Psoas muscle (tissue), 8 donors: ENCODE measurements around the gene CTPS2. TPM values are rescaled to one million over a fixed set of nuclear protein-coding genes. Genes with fewer than 3 reads are reported as not detected.

Source experiments
- ATAC-seq, 4 donors: fragments of 200-7000 bp; cut with Tn5 transposase; one replicate each; pipeline ENCODE4 v1.9.1; 2020; ENCODE audit warnings: moderate library complexity in 3 of 4, mild to moderate bottlenecking in 2 of 4
- DNase-seq, 2 donors: peaks; one replicate each; pipeline ENCODE4 v3.0.0-alpha.2; 2020
- H3K27ac ChIP-seq: fragments of 200-600 bp; one replicate; pipeline ENCODE4 v1.8.0; 2022
- H3K27me3 ChIP-seq, 3 donors: fragments of 200-600 bp in 1 of 3; one replicate each; pipeline versions ENCODE4 v1.6.1 to v1.8.0; 2013 to 2022; ENCODE audit warnings: low read length in 2 of 3, mild to moderate bottlenecking in 2 of 3, moderate library complexity in 1 of 3; ENCODE audit not compliant: insufficient read depth in 3 of 3
- H3K36me3 ChIP-seq, 2 donors: fragments of 200-600 bp in 1 of 2; one replicate each; pipeline versions ENCODE4 v1.6.1 to v1.8.0; 2013 to 2022; ENCODE audit warnings: low read depth in 1 of 2, mild to moderate bottlenecking in 1 of 2, moderate library complexity in 1 of 2; ENCODE audit not compliant: insufficient read depth in 1 of 2
- H3K4me1 ChIP-seq: fragments of 200-600 bp; one replicate; pipeline ENCODE4 v1.8.0; 2022
- H3K4me3 ChIP-seq: fragments of 200-600 bp; one replicate; pipeline ENCODE4 v1.8.0; 2022; ENCODE audit warnings: mild to moderate bottlenecking
- H3K9me3 ChIP-seq: fragments of 200-600 bp; one replicate; pipeline ENCODE4 v1.8.0; 2022
- WGBS, 3 donors: extraction: QIAGEN DNeasy Blood & Tissue Kit; methylation state at CpG; one replicate each; pipeline versions ENCODE4 v1.1.6 to v1.1.7; 2013; 5-methylcytosine and 5-hydroxymethylcytosine counted together
- intact Hi-C, 2 donors: fragments of 100-400 bp; cut with DNase I; formaldehyde crosslinking; loops; one replicate each; pipeline versions ENCODE4 v1.11.0 to v1.14.2; 2022
- polyA plus RNA-seq, 3 donors: library from polyadenylated mRNA; stranded (reverse); fragments of 200-250 nt; gene quantifications; one replicate each; pipeline ENCODE4 v1.2.3, GENCODE V29; 2013
- total RNA-seq, 4 donors: library from RNA; stranded (reverse); fragmentation: NEBNext Ultra II Directional in 2 of 4; extraction: Animal tissue kit (Norgen Biotek cat#: 25700) in 2 of 4; gene quantifications; one replicate each; pipeline versions ENCODE4 v1.2.1 to v1.2.4, GENCODE V29; 2021 to 2023
- TF ChIP-seq, protein P1 (sequence below): fragments of 200-600 bp; IDR thresholded peaks from one replicate; pipeline ENCODE4 v1.8.0; 2022; ENCODE audit warnings: antibody characterized with exemption
- donor health status: healthy with polysubstance abuse.
- donor health status: DM: no; HTN: no; CAD: no; lungs with moderate emphysema.
- donor health status: Bipolar disorder and iron deficiency.
- donor health status: healthy.
- donor health status: DM: yes; HTN: yes; CAD: no.
- donor health status: DM: no; HTN: no; CAD: no.
- donor health status: DM: no; HTN: no; CAD: no.
- donor health status: DM: yes; HTN: yes; CAD: no.

Gene CTPS2
- total and polyA plus RNA-seq, 7 donors = 1.1 to 3.8 (median 2.5) TPM

DNA sequence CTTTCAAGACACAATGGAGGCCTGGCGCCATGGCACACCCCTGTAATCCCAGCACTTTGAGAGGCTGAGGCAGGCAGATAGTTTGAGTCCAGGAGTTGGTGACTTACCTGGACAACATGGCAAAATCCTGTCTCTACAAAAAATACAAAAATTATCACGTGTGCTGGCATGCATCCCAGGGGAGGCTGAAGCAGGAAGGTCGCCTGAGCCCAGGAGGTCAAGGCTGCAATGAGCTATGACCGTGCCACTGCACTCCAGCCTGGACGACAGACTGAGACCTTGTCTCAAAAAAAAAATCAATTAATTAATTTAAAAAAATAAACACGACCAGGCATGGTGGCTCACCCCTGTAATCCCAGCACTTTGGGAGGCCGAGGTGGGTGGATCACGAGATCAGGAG is 2.0 kb upstream of the CTPS2 start:
- TF ChIP-seq, protein P1, sequence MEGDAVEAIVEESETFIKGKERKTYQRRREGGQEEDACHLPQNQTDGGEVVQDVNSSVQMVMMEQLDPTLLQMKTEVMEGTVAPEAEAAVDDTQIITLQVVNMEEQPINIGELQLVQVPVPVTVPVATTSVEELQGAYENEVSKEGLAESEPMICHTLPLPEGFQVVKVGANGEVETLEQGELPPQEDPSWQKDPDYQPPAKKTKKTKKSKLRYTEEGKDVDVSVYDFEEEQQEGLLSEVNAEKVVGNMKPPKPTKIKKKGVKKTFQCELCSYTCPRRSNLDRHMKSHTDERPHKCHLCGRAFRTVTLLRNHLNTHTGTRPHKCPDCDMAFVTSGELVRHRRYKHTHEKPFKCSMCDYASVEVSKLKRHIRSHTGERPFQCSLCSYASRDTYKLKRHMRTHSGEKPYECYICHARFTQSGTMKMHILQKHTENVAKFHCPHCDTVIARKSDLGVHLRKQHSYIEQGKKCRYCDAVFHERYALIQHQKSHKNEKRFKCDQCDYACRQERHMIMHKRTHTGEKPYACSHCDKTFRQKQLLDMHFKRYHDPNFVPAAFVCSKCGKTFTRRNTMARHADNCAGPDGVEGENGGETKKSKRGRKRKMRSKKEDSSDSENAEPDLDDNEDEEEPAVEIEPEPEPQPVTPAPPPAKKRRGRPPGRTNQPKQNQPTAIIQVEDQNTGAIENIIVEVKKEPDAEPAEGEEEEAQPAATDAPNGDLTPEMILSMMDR = no peak
- H3K27ac ChIP-seq = no peak overlapping the region
- no peaks in the 10 kb centered on the region for H3K9me3 ChIP-seq
- intact Hi-C loops = loop anchor here in 1 of 2 donors (10.0 kb wide), 1 partner anchor 860 kb away; the partner anchor contains the start of gene AP1S2
- no peak for DNase-seq
- no peak overlapping the region for H3K4me3 ChIP-seq
- no peaks in the 10 kb centered on the region for H3K4me1 ChIP-seq
- ATAC-seq = no peak
- WGBS, 3 donors = 82 to 91% (median 89%) methylated on average over 8 of the region's 8 CpGs
- peaks cover 0 to 39% (median 0%) of the 10 kb centered on the region in 3 donors for H3K27me3 ChIP-seq
- H3K36me3 ChIP-seq = no peaks in the 10 kb centered on the region

DNA sequence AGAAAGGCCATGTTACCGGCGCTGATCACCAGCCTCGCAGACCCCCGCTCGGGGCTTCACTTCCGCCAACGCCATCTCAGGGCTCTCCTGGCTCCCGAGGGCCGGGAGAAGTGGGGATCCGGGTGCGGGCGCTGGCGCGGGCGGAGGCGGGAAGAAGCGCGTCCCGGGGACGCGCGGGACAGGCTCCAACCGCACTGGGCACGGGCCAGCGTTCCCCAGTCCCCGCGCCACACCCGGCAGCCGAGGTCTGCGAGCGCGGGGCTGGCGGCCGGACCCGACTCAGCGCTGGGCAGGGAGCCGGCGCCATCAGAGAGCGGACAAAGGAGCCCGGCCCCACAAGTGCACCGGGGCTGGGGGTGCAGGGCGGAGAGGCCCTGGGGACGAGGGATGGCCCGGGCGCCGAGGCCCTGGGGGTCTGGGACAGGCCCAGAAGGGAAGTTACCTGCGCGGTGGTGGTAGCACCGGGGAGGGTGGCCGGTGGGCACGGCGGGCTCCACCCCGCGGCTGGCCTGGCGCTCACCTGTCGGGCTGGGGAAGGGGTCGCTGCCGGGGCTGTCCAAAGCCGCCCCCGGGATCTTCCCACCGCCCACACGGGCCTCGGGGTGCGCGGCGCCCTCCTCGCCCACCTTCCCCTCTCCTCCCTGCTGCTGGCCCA is 449 bp downstream of the CTPS2 start:
- Histone ChIP-seq H3K4me3 (peak overlapping the region; percentile 87), H3K27ac (peak overlapping the region; percentile 80), H3K27me3 (peaks cover 0 to 46% (median 0%) of the 10 kb centered on the region in 3 donors), H3K4me1 (no peaks in the 10 kb centered on the region), H3K36me3 (peaks cover 0 to 9% of the 10 kb centered on the region in 2 donors), H3K9me3 (no peaks in the 10 kb centered on the region)
- 0 to 2% (median 1%) methylated on average over 1 to 65 of the region's 67 CpGs for WGBS, 3 donors
- peak; percentile 16 to 54 for DNase-seq
- ATAC-seq = peak; percentile 57 to 81 (median 68)
- intact Hi-C loops = loop anchor here in 1 of 2 donors (10.0 kb wide), 1 partner anchor 857 kb away; the partner anchor contains the start of gene AP1S2
- TF ChIP-seq, protein P1 = no peak

DNA sequence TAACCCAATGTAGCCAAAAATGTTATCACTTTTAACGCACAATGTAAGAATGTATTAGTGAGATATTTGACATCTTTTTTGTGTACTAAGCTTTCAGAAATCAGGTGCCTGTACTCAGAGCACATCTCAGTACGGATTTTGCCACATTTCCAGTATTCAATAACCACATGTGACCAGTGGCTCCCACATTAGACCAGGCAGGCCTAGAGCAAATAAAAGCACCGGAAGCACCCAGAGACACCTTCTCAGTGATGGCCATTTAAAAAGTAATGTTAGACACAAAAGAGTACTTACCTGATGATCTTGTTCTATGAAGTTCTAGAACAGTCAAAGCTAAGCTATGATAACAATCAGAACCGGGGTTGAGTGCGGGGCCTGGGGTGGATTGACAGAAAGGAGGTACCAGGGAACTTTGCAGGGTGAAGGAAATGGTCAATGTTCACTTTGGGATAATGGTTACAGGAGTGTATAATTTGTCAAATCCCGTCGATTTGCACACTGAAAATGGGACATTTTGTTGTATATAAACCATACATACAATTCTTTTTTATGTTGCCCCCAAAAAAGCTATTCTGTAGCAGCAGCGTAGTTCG is 1.2 kb downstream of the CTPS2 start:
- H3K9me3 ChIP-seq = no peaks in the 10 kb centered on the region
- intact Hi-C loops = loop anchor here in 1 of 2 donors (10.0 kb wide), 1 partner anchor 857 kb away; the partner anchor contains the start of gene AP1S2
- peaks cover 0 to 46% (median 0%) of the 10 kb centered on the region in 3 donors for H3K27me3 ChIP-seq
- ATAC-seq (no peak), DNase-seq (no peak)
- H3K4me3 ChIP-seq = peak overlapping the region; percentile 87
- H3K27ac ChIP-seq = peak overlapping the region; percentile 80
- H3K36me3 ChIP-seq = peaks cover 0 to 9% of the 10 kb centered on the region in 2 donors
- 39 to 57% (median 49%) methylated on average over 9 of the region's 9 CpGs for WGBS, 3 donors
- H3K4me1 ChIP-seq = no peaks in the 10 kb centered on the region
- TF ChIP-seq, protein P1 = no peak

DNA sequence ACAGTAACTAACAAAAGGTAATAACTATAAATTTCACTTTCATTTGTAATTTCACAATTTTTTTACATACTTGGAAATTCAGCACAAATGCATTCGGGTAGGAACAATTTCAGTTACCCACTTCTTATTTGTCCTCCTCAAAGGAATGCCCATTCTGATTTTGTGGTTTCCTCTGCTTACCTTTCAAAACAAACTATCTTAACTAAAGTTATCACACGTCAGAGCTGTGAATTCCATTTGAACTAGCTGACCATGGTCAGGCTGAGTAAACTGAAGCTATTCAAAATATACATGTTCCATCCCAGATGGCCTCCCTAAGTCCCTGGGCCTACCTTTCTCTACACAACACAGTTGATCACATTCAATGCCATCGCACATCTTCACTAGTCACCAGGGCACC is 4.5 kb downstream of the CTPS2 start:
- Histone ChIP-seq H3K27me3 (peaks cover 0 to 44% (median 0%) of the 10 kb centered on the region in 3 donors), H3K4me3 (no peak overlapping the region), H3K27ac (no peak overlapping the region), H3K36me3 (peaks cover 0 to 9% of the 10 kb centered on the region in 2 donors), H3K4me1 (no peaks in the 10 kb centered on the region), H3K9me3 (no peaks in the 10 kb centered on the region)
- ATAC-seq (no peak), DNase-seq (no peak)
- intact Hi-C loops = no loop called here
- TF ChIP-seq, protein P1 = no peak
- 83 to 95% (median 93%) methylated on average over 3 of the region's 3 CpGs for WGBS, 3 donors
